ENCODE measurements around the gene SZT2. TPM values are rescaled to one million over a fixed set of nuclear protein-coding genes. Genes with fewer than 3 reads are reported as not detected.
"Not testable (repeated sequence)": the region's sequence is repeated elsewhere in the genome, so short reads cannot be mapped to it uniquely, and the experiment has no call there.

Gene SZT2
- total and polyA plus RNA-seq, 10 donors: 9.4 to 115 (median 72.4) TPM

- WGBS, 5 donors: 8 to 16% (median 10%) methylated on average over 19 of the region's 19 CpGs
- TF ChIP-seq POLR2A (IDR thresholded peaks at IDR 0.05) (no peak), CTCF (IDR thresholded peaks at IDR 0.05 in 8 of 11, conservative IDR thresholded peaks at IDR 0.05 in 3 of 11) (peak in 1 of 11 experiments; percentile 20), POLR2AphosphoS5 (IDR thresholded peaks at IDR 0.05) (peak in 1 of 3 donors; percentile 49)
- Histone ChIP-seq H3K4me1 (peaks cover 0 to 40% (median 25%) of the 10 kb centered on the region in 6 donors), H3K36me3 (peaks cover 0 to 31% (median 21%) of the 10 kb centered on the region in 6 donors), H3K27ac (peak overlapping the region; percentile 84 to 95 (median 86)), H3K9me3 (no peaks in the 10 kb centered on the region), H3K27me3 (replicated peaks in 1 of 7) (no peaks in the 10 kb centered on the region), H3K4me3 (peak overlapping the region; percentile 40 to 71 (median 50))
- DNase-seq: no peak
- intact Hi-C loops (cut with DNase I; ENCODE audit: low total_unique reads): no loop called here
Observed at GRCh38 chr1:43454270-43455011, 64.7 kb downstream of the SZT2 start.

- TF ChIP-seq CTCF (IDR thresholded peaks at IDR 0.05 in 8 of 11, conservative IDR thresholded peaks at IDR 0.05 in 3 of 11): no peak
- no peak for TF ChIP-seq POLR2AphosphoS5 (IDR thresholded peaks at IDR 0.05)
- TF ChIP-seq POLR2A (IDR thresholded peaks at IDR 0.05): no peak
- Histone ChIP-seq H3K9me3 (no peaks in the 10 kb centered on the region), H3K4me1 (peaks cover 0 to 40% (median 25%) of the 10 kb centered on the region in 6 donors), H3K27me3 (replicated peaks in 1 of 7) (no peaks in the 10 kb centered on the region), H3K36me3 (peaks cover 0 to 22% (median 12%) of the 10 kb centered on the region in 6 donors), H3K27ac (no peak overlapping the region), H3K4me3 (no peak overlapping the region)
- no peak for DNase-seq
- WGBS, 5 donors: 89 to 96% (median 92%) methylated on average over 7 of the region's 7 CpGs
- intact Hi-C loops (cut with DNase I; ENCODE audit: low total_unique reads): no loop called here
Observed at GRCh38 chr1:43455213-43455889, 65.7 kb downstream of the SZT2 start.

GRCh38 chr1:43458379-43458778 lies 68.7 kb downstream of the SZT2 start:
- H3K27ac ChIP-seq; DNase-seq; H3K9me3 ChIP-seq; H3K27me3 ChIP-seq (replicated peaks in 1 of 7); H3K4me3 ChIP-seq; intact Hi-C loops (cut with DNase I; ENCODE audit: low total_unique reads); H3K36me3 ChIP-seq: not testable (repeated sequence)
- H3K4me1 ChIP-seq: peaks cover 0 to 17% (median 13%) of the 10 kb centered on the region in 6 donors
- WGBS, 5 donors: 66 to 85% (median 75%) methylated on average over 3 of the region's 3 CpGs

GRCh38 chr1:43460988-43461693 lies 71.4 kb downstream of the SZT2 start:
- WGBS, 5 donors: 78 to 91% (median 87%) methylated on average over 5 of the region's 5 CpGs
- no peaks in the 10 kb centered on the region for H3K4me1 ChIP-seq
- no peak for DNase-seq
- H3K9me3 ChIP-seq: no peaks in the 10 kb centered on the region
- intact Hi-C loops (cut with DNase I; ENCODE audit: low total_unique reads): no loop called here
- H3K27me3 ChIP-seq (replicated peaks in 1 of 7): no peaks in the 10 kb centered on the region
- no peak for TF ChIP-seq POLR2A (IDR thresholded peaks at IDR 0.05)
- no peak for TF ChIP-seq CTCF (IDR thresholded peaks at IDR 0.05 in 8 of 11, conservative IDR thresholded peaks at IDR 0.05 in 3 of 11)
- TF ChIP-seq POLR2AphosphoS5 (IDR thresholded peaks at IDR 0.05): no peak
- no peaks in the 10 kb centered on the region for H3K36me3 ChIP-seq
- H3K4me3 ChIP-seq: no peak overlapping the region
- H3K27ac ChIP-seq: no peak overlapping the region

Data from spleen (tissue), 11 donors.